GM23338 (cell line): ENCODE data around the gene EXOC7. TPM values are rescaled to one million over a fixed set of nuclear protein-coding genes. Genes with fewer than 3 reads are reported as not detected.

ENCODE experiments used
- ATAC-seq: fragments of 200-7000 bp; cut with Tn5 transposase; 3 replicates; pipeline ENCODE4 v1.9.1; 2020
- DNase-seq: peaks from one replicate; pipeline ENCODE4 v3.0.0-alpha.2; 2015; ENCODE audit warnings: low spot score
- H2AFZ ChIP-seq: fragments of 200-600 bp; sonication (generic); 2 replicates; pipeline ENCODE4 v1.8.0; 2016; ENCODE audit warnings: antibody characterized with exemption, mild to moderate bottlenecking, moderate library complexity
- H3F3A ChIP-seq: fragments of 200-600 bp; sonication (generic); replicated peaks from 2 replicates; pipeline ENCODE4 v1.8.0; 2017; ENCODE audit warnings: antibody characterized with exemption, mixed run types, low read depth
- H3K27ac ChIP-seq: fragments of 200-600 bp; sonication (generic); 2 replicates; pipeline ENCODE4 v1.6.1; 2016; ENCODE audit warnings: low read depth
- H3K27me3 ChIP-seq: fragments of 200-600 bp; sonication (generic); 2 replicates; pipeline ENCODE4 v1.8.0; 2016; ENCODE audit warnings: mild to moderate bottlenecking, mixed run types, moderate library complexity; ENCODE audit not compliant: insufficient read depth
- H3K36me3 ChIP-seq: fragments of 200-600 bp; sonication (generic); 2 replicates; pipeline ENCODE4 v1.8.0; 2016; ENCODE audit warnings: mild to moderate bottlenecking; ENCODE audit not compliant: insufficient read depth
- H3K4me1 ChIP-seq: fragments of 200-600 bp; sonication (generic); 2 replicates; pipeline ENCODE4 v1.8.0; 2016; ENCODE audit warnings: mild to moderate bottlenecking, moderate library complexity; ENCODE audit not compliant: insufficient read depth
- H3K4me2 ChIP-seq: fragments of 200-600 bp; sonication (generic); 2 replicates; pipeline ENCODE4 v1.7.1; 2017; ENCODE audit warnings: mixed run types
- H3K4me3 ChIP-seq: fragments of 200-600 bp; sonication (generic); 2 replicates; pipeline ENCODE4 v1.6.1; 2016; ENCODE audit warnings: mixed run types
- H3K79me2 ChIP-seq: fragments of 200-600 bp; sonication (generic); replicated peaks from 2 replicates; pipeline ENCODE4 v1.8.0; 2017; ENCODE audit warnings: mild to moderate bottlenecking; ENCODE audit not compliant: insufficient read depth
- H3K9me2 ChIP-seq: fragments of 200-600 bp; sonication (generic); 2 replicates; pipeline ENCODE4 v1.8.0; 2017; ENCODE audit not compliant: insufficient read depth
- H4K20me1 ChIP-seq: fragments of 200-600 bp; sonication (generic); replicated peaks from 2 replicates; pipeline ENCODE4 v1.8.0; 2017; ENCODE audit warnings: mild to moderate bottlenecking; ENCODE audit not compliant: insufficient read depth
- H3K27ac Mint-ChIP-seq: 2 replicates; pipeline ENCODE4 v1.8.0; 2020; ENCODE audit warnings: inconsistent platforms, mild to moderate bottlenecking, moderate library complexity, mixed read lengths
- H3K27me3 Mint-ChIP-seq: 3 replicates; pipeline ENCODE4 v1.8.0; 2022; ENCODE audit warnings: low read depth, mild to moderate bottlenecking, moderate library complexity, mixed read lengths, inconsistent platforms; ENCODE audit not compliant: insufficient read depth, poor library complexity
- H3K36me3 Mint-ChIP-seq: 3 replicates; pipeline ENCODE4 v1.8.0; 2021; ENCODE audit warnings: low read depth, mild to moderate bottlenecking, inconsistent platforms, moderate library complexity, mixed read lengths
- H3K4me1 Mint-ChIP-seq: 3 replicates; pipeline ENCODE4 v1.8.0; 2020; ENCODE audit warnings: mild to moderate bottlenecking, inconsistent platforms, mixed read lengths
- H3K4me3 Mint-ChIP-seq: 3 replicates; pipeline ENCODE4 v1.8.0; 2021; ENCODE audit warnings: moderate library complexity, mild to moderate bottlenecking, inconsistent platforms, mixed read lengths
- H3K9me3 Mint-ChIP-seq: 3 replicates; pipeline ENCODE4 v1.8.0; 2020; ENCODE audit warnings: moderate library complexity, mild to moderate bottlenecking, inconsistent platforms, mixed read lengths
- CREB1 ChIP-seq: fragments of 250-450 bp; sonication (Bioruptor Pico); IDR thresholded peaks from 2 replicates; pipeline ENCODE4 v1.5.0; 2020; ENCODE audit warnings: low read depth, mild to moderate bottlenecking, moderate library complexity
- EZH2 ChIP-seq: fragments of 200-600 bp; sonication (generic); IDR thresholded peaks from one replicate; pipeline ENCODE4 v1.8.0; 2017; ENCODE audit warnings: antibody characterized with exemption, mild to moderate bottlenecking, low read depth; ENCODE audit not compliant: unreplicated experiment
- JUNB ChIP-seq: IDR thresholded peaks from one replicate; pipeline ENCODE4 v1.6.1; 2016; ENCODE audit warnings: antibody characterized with exemption; ENCODE audit not compliant: unreplicated experiment
- NANOG ChIP-seq: IDR thresholded peaks from 2 replicates; pipeline ENCODE4 v1.6.1; 2016; ENCODE audit warnings: antibody characterized with exemption, borderline replicate concordance
- POLR2AphosphoS5 ChIP-seq: IDR thresholded peaks from 2 replicates; pipeline ENCODE4 v1.6.1; 2016; ENCODE audit warnings: antibody characterized with exemption, low read depth
- STAT1 ChIP-seq: IDR thresholded peaks from one replicate; pipeline ENCODE4 v1.6.1; 2016; ENCODE audit warnings: antibody characterized with exemption; ENCODE audit not compliant: unreplicated experiment
- ZNF114 ChIP-seq: fragments of 250-450 bp; sonication (Bioruptor Pico); IDR thresholded peaks from 2 replicates; pipeline ENCODE4 v1.5.0; 2020; ENCODE audit warnings: mild to moderate bottlenecking, moderate library complexity
- ZNF331 ChIP-seq: fragments of 250-450 bp; sonication (Bioruptor Pico); IDR thresholded peaks from 2 replicates; pipeline ENCODE4 v1.5.0; 2020; ENCODE audit warnings: low read depth, mild to moderate bottlenecking, moderate library complexity
- polyA plus RNA-seq: library from polyadenylated mRNA; unstranded; fragments of >200 nt; fragmentation: Nextera tagmentation; extraction: Ambion mirVana; gene quantifications from 2 replicates; pipeline ENCODE4 v1.2.1, GENCODE V29; 2016
- total RNA-seq: library from RNA; depleted of rRNA; stranded (reverse); fragments of >200 nt; shearing (Covaris generic); gene quantifications from 2 replicates; pipeline ENCODE4 v1.2.3, GENCODE V29; 2014
- TF ChIP-seq, protein P1 (sequence below): IDR thresholded peaks from 2 replicates; pipeline ENCODE4 v1.6.1; 2016; ENCODE audit warnings: antibody characterized with exemption
- TF ChIP-seq, protein P2 (sequence below): fragments of 250-450 bp; sonication (Bioruptor Pico); IDR thresholded peaks from 2 replicates; pipeline ENCODE4 v1.5.0; 2020; ENCODE audit warnings: mild to moderate bottlenecking, moderate library complexity
- TF ChIP-seq, protein P3 (sequence below): IDR thresholded peaks from one replicate; pipeline ENCODE4 v1.6.1; 2018; ENCODE audit warnings: antibody characterized with exemption; ENCODE audit not compliant: unreplicated experiment
- TF ChIP-seq, protein P4 (sequence below), 2 experiments: fragments of 200-600 bp in 1 of 2; sonication (generic) in 1 of 2; conservative IDR thresholded peaks; 2 replicates each; pipeline versions ENCODE4 v1.5.1 to v1.6.1; 2016 to 2017; ENCODE audit warnings: antibody characterized with exemption in 2 of 2, low read depth in 2 of 2, mild to moderate bottlenecking in 2 of 2, moderate library complexity in 1 of 2

The EXOC7 gene
- total and polyA plus RNA-seq, 2 experiments from 2014 or later = 75.4 to 77.4 TPM

DNA sequence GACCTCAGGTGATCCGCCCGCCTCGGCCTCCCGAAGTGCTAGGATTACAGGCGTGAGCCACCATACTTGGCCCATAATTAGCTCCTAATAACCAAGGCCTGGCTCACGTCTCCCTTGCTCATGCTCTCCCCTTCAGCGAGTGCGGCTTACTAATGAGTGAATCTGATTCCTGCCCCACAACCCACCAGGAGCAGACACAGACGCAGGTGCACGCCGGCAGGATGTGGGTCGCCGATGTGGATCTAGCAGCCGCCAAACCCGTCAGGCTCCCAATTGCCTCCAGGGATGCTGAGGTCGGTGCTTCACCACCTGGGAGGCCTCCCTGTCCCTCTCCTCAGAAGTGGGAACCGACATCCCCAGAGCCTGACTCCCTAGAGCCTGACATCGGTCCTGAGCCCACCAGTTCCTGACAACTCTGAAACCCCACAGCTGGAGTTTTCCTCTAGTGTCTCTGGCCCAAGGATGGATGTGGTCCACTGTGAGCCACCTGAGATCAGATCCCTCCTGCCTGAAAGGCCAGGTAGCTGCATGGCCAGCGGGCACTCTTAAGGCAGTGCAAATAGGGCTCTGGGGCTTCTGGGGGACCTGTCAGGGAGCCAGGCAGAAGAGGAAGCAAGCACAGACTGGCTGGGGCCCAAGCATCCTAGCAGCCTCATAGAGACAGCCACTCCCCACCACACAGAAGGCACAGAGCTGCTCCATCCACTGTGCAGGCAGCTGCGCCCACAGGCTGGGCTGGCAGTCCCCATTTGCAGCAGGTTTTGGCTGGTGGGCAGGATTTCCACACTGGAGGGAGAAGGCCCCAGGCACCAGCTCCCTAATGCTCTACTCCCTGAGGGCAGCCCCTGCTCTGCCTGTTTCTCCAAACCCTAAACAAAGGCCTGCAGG, 10.8 kb downstream of the EXOC7 start:
- H3K4me3 Mint-ChIP-seq = no peak overlapping the region
- Histone ChIP-seq H2AFZ (no peak overlapping the region), H3K36me3 (peaks cover 9% of the 10 kb centered on the region; the same call in 1 of the 2 replicates), H3K27ac (no peak overlapping the region), H3K4me1 (no peaks in the 10 kb centered on the region), H4K20me1 (no peaks in the 10 kb centered on the region; the same call in 1 of the 2 replicates), H3K9me2 (no peaks in the 10 kb centered on the region), H3K4me3 (no peak overlapping the region), H3K79me2 (no peaks in the 10 kb centered on the region), H3K4me2 (no peak overlapping the region), H3K27me3 (no peaks in the 10 kb centered on the region), H3F3A (no peaks in the 10 kb centered on the region)
- TF ChIP-seq, protein P1, sequence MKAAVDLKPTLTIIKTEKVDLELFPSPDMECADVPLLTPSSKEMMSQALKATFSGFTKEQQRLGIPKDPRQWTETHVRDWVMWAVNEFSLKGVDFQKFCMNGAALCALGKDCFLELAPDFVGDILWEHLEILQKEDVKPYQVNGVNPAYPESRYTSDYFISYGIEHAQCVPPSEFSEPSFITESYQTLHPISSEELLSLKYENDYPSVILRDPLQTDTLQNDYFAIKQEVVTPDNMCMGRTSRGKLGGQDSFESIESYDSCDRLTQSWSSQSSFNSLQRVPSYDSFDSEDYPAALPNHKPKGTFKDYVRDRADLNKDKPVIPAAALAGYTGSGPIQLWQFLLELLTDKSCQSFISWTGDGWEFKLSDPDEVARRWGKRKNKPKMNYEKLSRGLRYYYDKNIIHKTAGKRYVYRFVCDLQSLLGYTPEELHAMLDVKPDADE = no peak
- TF ChIP-seq ZNF114 (no peak), CREB1 (CRISPR knock-in tag) (no peak), POLR2AphosphoS5 (no peak), NANOG (no peak), ZNF331 (CRISPR knock-in tag) (no peak), STAT1 (no peak), JUNB (no peak), EZH2 (no peak)
- TF ChIP-seq, protein P2, sequence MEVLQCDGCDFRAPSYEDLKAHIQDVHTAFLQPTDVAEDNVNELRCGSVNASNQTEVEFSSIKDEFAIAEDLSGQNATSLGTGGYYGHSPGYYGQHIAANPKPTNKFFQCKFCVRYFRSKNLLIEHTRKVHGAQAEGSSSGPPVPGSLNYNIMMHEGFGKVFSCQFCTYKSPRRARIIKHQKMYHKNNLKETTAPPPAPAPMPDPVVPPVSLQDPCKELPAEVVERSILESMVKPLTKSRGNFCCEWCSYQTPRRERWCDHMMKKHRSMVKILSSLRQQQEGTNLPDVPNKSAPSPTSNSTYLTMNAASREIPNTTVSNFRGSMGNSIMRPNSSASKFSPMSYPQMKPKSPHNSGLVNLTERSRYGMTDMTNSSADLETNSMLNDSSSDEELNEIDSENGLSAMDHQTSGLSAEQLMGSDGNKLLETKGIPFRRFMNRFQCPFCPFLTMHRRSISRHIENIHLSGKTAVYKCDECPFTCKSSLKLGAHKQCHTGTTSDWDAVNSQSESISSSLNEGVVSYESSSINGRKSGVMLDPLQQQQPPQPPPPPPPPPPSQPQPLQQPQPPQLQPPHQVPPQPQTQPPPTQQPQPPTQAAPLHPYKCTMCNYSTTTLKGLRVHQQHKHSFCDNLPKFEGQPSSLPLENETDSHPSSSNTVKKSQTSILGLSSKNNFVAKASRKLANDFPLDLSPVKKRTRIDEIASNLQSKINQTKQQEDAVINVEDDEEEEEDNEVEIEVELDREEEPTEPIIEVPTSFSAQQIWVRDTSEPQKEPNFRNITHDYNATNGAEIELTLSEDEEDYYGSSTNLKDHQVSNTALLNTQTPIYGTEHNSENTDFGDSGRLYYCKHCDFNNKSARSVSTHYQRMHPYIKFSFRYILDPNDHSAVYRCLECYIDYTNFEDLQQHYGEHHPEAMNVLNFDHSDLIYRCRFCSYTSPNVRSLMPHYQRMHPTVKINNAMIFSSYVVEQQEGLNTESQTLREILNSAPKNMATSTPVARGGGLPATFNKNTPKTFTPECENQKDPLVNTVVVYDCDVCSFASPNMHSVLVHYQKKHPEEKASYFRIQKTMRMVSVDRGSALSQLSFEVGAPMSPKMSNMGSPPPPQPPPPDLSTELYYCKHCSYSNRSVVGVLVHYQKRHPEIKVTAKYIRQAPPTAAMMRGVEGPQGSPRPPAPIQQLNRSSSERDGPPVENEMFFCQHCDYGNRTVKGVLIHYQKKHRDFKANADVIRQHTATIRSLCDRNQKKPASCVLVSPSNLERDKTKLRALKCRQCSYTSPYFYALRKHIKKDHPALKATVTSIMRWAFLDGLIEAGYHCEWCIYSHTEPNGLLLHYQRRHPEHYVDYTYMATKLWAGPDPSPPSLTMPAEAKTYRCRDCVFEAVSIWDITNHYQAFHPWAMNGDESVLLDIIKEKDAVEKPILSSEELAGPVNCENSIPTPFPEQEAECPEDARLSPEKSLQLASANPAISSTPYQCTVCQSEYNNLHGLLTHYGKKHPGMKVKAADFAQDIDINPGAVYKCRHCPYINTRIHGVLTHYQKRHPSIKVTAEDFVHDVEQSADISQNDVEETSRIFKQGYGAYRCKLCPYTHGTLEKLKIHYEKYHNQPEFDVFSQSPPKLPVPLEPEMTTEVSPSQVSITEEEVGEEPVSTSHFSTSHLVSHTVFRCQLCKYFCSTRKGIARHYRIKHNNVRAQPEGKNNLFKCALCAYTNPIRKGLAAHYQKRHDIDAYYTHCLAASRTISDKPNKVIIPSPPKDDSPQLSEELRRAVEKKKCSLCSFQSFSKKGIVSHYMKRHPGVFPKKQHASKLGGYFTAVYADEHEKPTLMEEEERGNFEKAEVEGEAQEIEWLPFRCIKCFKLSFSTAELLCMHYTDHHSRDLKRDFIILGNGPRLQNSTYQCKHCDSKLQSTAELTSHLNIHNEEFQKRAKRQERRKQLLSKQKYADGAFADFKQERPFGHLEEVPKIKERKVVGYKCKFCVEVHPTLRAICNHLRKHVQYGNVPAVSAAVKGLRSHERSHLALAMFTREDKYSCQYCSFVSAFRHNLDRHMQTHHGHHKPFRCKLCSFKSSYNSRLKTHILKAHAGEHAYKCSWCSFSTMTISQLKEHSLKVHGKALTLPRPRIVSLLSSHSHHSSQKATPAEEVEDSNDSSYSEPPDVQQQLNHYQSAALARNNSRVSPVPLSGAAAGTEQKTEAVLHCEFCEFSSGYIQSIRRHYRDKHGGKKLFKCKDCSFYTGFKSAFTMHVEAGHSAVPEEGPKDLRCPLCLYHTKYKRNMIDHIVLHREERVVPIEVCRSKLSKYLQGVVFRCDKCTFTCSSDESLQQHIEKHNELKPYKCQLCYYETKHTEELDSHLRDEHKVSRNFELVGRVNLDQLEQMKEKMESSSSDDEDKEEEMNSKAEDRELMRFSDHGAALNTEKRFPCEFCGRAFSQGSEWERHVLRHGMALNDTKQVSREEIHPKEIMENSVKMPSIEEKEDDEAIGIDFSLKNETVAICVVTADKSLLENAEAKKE (CRISPR knock-in tag) = no peak
- TF ChIP-seq, protein P3, sequence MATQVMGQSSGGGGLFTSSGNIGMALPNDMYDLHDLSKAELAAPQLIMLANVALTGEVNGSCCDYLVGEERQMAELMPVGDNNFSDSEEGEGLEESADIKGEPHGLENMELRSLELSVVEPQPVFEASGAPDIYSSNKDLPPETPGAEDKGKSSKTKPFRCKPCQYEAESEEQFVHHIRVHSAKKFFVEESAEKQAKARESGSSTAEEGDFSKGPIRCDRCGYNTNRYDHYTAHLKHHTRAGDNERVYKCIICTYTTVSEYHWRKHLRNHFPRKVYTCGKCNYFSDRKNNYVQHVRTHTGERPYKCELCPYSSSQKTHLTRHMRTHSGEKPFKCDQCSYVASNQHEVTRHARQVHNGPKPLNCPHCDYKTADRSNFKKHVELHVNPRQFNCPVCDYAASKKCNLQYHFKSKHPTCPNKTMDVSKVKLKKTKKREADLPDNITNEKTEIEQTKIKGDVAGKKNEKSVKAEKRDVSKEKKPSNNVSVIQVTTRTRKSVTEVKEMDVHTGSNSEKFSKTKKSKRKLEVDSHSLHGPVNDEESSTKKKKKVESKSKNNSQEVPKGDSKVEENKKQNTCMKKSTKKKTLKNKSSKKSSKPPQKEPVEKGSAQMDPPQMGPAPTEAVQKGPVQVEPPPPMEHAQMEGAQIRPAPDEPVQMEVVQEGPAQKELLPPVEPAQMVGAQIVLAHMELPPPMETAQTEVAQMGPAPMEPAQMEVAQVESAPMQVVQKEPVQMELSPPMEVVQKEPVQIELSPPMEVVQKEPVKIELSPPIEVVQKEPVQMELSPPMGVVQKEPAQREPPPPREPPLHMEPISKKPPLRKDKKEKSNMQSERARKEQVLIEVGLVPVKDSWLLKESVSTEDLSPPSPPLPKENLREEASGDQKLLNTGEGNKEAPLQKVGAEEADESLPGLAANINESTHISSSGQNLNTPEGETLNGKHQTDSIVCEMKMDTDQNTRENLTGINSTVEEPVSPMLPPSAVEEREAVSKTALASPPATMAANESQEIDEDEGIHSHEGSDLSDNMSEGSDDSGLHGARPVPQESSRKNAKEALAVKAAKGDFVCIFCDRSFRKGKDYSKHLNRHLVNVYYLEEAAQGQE = no peak
- TF ChIP-seq, protein P4, sequence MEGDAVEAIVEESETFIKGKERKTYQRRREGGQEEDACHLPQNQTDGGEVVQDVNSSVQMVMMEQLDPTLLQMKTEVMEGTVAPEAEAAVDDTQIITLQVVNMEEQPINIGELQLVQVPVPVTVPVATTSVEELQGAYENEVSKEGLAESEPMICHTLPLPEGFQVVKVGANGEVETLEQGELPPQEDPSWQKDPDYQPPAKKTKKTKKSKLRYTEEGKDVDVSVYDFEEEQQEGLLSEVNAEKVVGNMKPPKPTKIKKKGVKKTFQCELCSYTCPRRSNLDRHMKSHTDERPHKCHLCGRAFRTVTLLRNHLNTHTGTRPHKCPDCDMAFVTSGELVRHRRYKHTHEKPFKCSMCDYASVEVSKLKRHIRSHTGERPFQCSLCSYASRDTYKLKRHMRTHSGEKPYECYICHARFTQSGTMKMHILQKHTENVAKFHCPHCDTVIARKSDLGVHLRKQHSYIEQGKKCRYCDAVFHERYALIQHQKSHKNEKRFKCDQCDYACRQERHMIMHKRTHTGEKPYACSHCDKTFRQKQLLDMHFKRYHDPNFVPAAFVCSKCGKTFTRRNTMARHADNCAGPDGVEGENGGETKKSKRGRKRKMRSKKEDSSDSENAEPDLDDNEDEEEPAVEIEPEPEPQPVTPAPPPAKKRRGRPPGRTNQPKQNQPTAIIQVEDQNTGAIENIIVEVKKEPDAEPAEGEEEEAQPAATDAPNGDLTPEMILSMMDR (conservative IDR thresholded peaks at IDR 0.05; ENCODE audit: low read depth in 2 of 2) = no peak
- no peaks in the 10 kb centered on the region for H3K4me1 Mint-ChIP-seq
- H3K27ac Mint-ChIP-seq = no peak overlapping the region
- peaks cover 68% of the 10 kb centered on the region for H3K36me3 Mint-ChIP-seq
- H3K27me3 Mint-ChIP-seq = peaks cover 3% of the 10 kb centered on the region
- no peak for ATAC-seq
- no peaks in the 10 kb centered on the region for H3K9me3 Mint-ChIP-seq
- no peak for DNase-seq
